Kidney capillary endothelial cell (primary cell): ENCODE results near the gene OSBPL2.

Experiments used
- DNase-seq: peaks from one replicate; pipeline ENCODE4 v3.0.0-alpha.2; 2018; ENCODE audit warnings: low spot score

Gene OSBPL2

GRCh38 chr20:62313021-62313420 is 74.7 kb downstream of the OSBPL2 start:
- DNase-seq = no peak

GRCh38 chr20:62313460-62314338 is 75.4 kb downstream of the OSBPL2 start:
- DNase-seq = no peak

- DNase-seq = no peak
These were observed 76.0 kb downstream of the OSBPL2 start for GRCh38 chr20:62314339-62314638.

GRCh38 chr20:62314711-62315302 is 76.5 kb downstream of the OSBPL2 start:
- no peak for DNase-seq

- no peak for DNase-seq
These were observed 77.5 kb downstream of the OSBPL2 start for GRCh38 chr20:62315773-62316172.

- DNase-seq = no peak
These were observed 78.2 kb downstream of the OSBPL2 start for GRCh38 chr20:62316331-62317166.

GRCh38 chr20:62317167-62317655 is 78.9 kb downstream of the OSBPL2 start:
- no peak for DNase-seq

- DNase-seq = no peak
These were observed 80.4 kb downstream of the OSBPL2 start for GRCh38 chr20:62318400-62319345.

GRCh38 chr20:62319346-62319909 is 81.1 kb downstream of the OSBPL2 start:
- DNase-seq = no peak

GRCh38 chr20:62320581-62321354 is 82.4 kb downstream of the OSBPL2 start:
- no peak for DNase-seq

GRCh38 chr20:62321521-62321948 is 83.2 kb downstream of the OSBPL2 start:
- peak; percentile 28 for DNase-seq

GRCh38 chr20:62321975-62322374 is 83.7 kb downstream of the OSBPL2 start:
- no peak for DNase-seq

- DNase-seq = no peak
These were observed 84.2 kb downstream of the OSBPL2 start for GRCh38 chr20:62322492-62323041.

GRCh38 chr20:62323146-62323979 is 85.0 kb downstream of the OSBPL2 start:
- DNase-seq = no peak

GRCh38 chr20:62323980-62324906 is 85.9 kb downstream of the OSBPL2 start:
- DNase-seq = no peak

- DNase-seq = no peak
These were observed 87.0 kb downstream of the OSBPL2 start for GRCh38 chr20:62325172-62325905.

- DNase-seq = no peak
These were observed 88.2 kb downstream of the OSBPL2 start for GRCh38 chr20:62326559-62326958.
